PC-9 (cell line): Measurements from ENCODE around the gene GASK1B. TPM values are rescaled to one million over a fixed set of nuclear protein-coding genes. Genes with fewer than 3 reads are reported as not detected.

Source experiments
- BruUV-seq: library from RNA; stranded (reverse); fragments of 400-500 nt; replicated peaks from 2 replicates; lab custom pipeline; 2021; lab: Mats Ljungman, UMichigan
- CTCF ChIA-PET: fragments of 300-600 bp; sonication (Branson Sonifier 250); formaldehyde crosslinking; loops from one replicate; lab custom pipeline; 2022; ENCODE audit warnings: antibody characterized with exemption; lab: Charles Lee
- POLR2A ChIA-PET: fragments of 300-600 bp; sonication (Branson Sonifier 250); formaldehyde crosslinking; loops from one replicate; lab custom pipeline; 2022; ENCODE audit warnings: antibody characterized with exemption; ENCODE audit not compliant: unreplicated experiment; lab: Charles Lee
- DNase-seq, 2 experiments: peaks; one replicate each; pipeline versions ENCODE4 v3.0.0 to v3.0.0-alpha.2; 2015 to 2022; ENCODE audit warnings: mixed read lengths in 1 of 2
- H2AFZ ChIP-seq: fragments of 200-600 bp; sonication (generic); 2 replicates; pipeline ENCODE4 v1.8.1; 2017; ENCODE audit warnings: antibody characterized with exemption
- H3F3A ChIP-seq: fragments of 200-600 bp; sonication (generic); 2 replicates; pipeline ENCODE4 v1.8.1; 2017; ENCODE audit warnings: antibody characterized with exemption, mild to moderate bottlenecking, low read depth; ENCODE audit not compliant: insufficient read depth
- H3K27ac ChIP-seq: fragments of 200-600 bp; sonication (generic); 2 replicates; pipeline ENCODE4 v1.6.1; 2016; ENCODE audit warnings: mixed run types
- H3K27me3 ChIP-seq: fragments of 200-600 bp; sonication (generic); 2 replicates; pipeline ENCODE4 v1.6.1; 2016; ENCODE audit warnings: low read depth, mixed run types; ENCODE audit not compliant: insufficient read depth
- H3K36me3 ChIP-seq: fragments of 200-600 bp; sonication (generic); 2 replicates; pipeline ENCODE4 v1.6.1; 2016; ENCODE audit warnings: low read depth, mixed run types
- H3K4me1 ChIP-seq: fragments of 200-600 bp; sonication (generic); replicated peaks from 2 replicates; pipeline ENCODE4 v1.6.1; 2016; ENCODE audit warnings: mixed run types; ENCODE audit not compliant: insufficient read depth
- H3K4me2 ChIP-seq: fragments of 200-600 bp; sonication (generic); 2 replicates; pipeline ENCODE4 v1.6.1; 2017; ENCODE audit warnings: mixed run types
- H3K4me3 ChIP-seq: fragments of 200-600 bp; sonication (generic); 2 replicates; pipeline ENCODE4 v1.6.1; 2016; ENCODE audit warnings: mixed run types
- H3K79me2 ChIP-seq: fragments of 200-600 bp; sonication (generic); 2 replicates; pipeline ENCODE4 v1.6.1; 2017; ENCODE audit warnings: low read depth, mixed run types
- H3K9me2 ChIP-seq: fragments of 200-600 bp; sonication (generic); 2 replicates; pipeline ENCODE4 v1.8.1; 2017; ENCODE audit warnings: mild to moderate bottlenecking; ENCODE audit not compliant: insufficient read depth
- H3K9me3 ChIP-seq: fragments of 200-600 bp; sonication (generic); 2 replicates; pipeline ENCODE4 v1.8.1; 2016; ENCODE audit warnings: low read depth; ENCODE audit not compliant: insufficient read depth
- H4K20me1 ChIP-seq: fragments of 200-600 bp; sonication (generic); 2 replicates; pipeline ENCODE4 v1.8.1; 2017; ENCODE audit not compliant: insufficient read depth
- CTCF ChIP-seq: fragments of 200-600 bp; sonication (generic); conservative IDR thresholded peaks from 2 replicates; pipeline ENCODE4 v1.6.1; 2017; ENCODE audit warnings: mixed run types, antibody characterized with exemption, mild to moderate bottlenecking, moderate library complexity
- EZH2 ChIP-seq: fragments of 200-600 bp; sonication (generic); IDR thresholded peaks from 2 replicates; pipeline ENCODE4 v1.8.0; 2017; ENCODE audit warnings: antibody characterized with exemption, low read depth
- intact Hi-C: fragments of 100-400 bp; cut with micrococcal nuclease; formaldehyde crosslinking; loops from one replicate; pipeline ENCODE4 v1.10.0; 2022; ENCODE audit not compliant: unreplicated experiment
- total RNA-seq: library from RNA; stranded (reverse); gene quantifications from 2 replicates; pipeline ENCODE4 v1.2.3, GENCODE V29; 2021

GASK1B gene
- total RNA-seq, 1 experiment from 2014 or later = 4.1 TPM

DNA sequence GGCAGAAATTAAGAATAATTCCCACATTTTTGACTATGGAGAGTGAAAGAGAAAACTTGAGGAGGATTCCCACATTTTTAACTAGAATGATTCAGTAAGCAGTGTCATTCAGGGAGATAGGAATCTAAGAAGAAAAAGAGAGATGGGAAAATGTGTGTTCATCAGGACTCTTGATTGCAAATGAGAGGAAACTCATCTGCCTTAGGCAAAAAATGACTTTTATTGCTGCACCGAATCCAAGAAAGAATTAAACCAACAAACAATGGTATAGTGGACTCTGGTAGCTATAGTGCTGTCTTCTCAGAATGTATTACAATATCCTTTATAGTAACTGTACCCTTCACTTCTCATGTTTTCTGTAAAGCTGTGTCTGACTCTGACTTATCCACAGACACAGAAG, 22.5 kb upstream of the GASK1B start:
- Histone ChIP-seq H3K36me3 (no peaks in the 10 kb centered on the region), H3F3A (no peaks in the 10 kb centered on the region), H4K20me1 (no peaks in the 10 kb centered on the region), H3K9me3 (no peaks in the 10 kb centered on the region), H2AFZ (no peak overlapping the region), H3K4me1 (no peaks in the 10 kb centered on the region), H3K79me2 (no peaks in the 10 kb centered on the region), H3K27ac (no peak overlapping the region), H3K4me3 (no peak overlapping the region), H3K4me2 (no peak overlapping the region), H3K27me3 (no peaks in the 10 kb centered on the region), H3K9me2 (no peaks in the 10 kb centered on the region)
- CTCF ChIA-PET = no interaction called here
- POLR2A ChIA-PET = no interaction called here
- TF ChIP-seq EZH2 (no peak), CTCF (no peak)
- no TSS peak for BruUV-seq
- no peak for DNase-seq
- intact Hi-C loops = no loop called here

GRCh38 chr4:158193171-158193749, 20.4 kb upstream of the GASK1B start:
- H3K9me3 ChIP-seq = no peaks in the 10 kb centered on the region
- H3K4me1 ChIP-seq = no peaks in the 10 kb centered on the region
- no peaks in the 10 kb centered on the region for H3F3A ChIP-seq
- TF ChIP-seq CTCF = peak; percentile 66
- no peak for TF ChIP-seq EZH2
- H3K79me2 ChIP-seq = no peaks in the 10 kb centered on the region
- H3K9me2 ChIP-seq = no peaks in the 10 kb centered on the region
- no peak for DNase-seq
- POLR2A ChIA-PET = no interaction called here
- CTCF ChIA-PET = interaction anchor here (0.7 to 2.3 kb wide), 2 partner anchors 8 to 62 kb away, joined by 3 to 19 read pairs; no protein-coding TSS in a partner anchor
- intact Hi-C loops = loop anchor here (1.0 to 5.0 kb wide), 2 partner anchors 62 to 434 kb away; no protein-coding TSS in a partner anchor
- no peak overlapping the region for H2AFZ ChIP-seq
- no peaks in the 10 kb centered on the region for H3K27me3 ChIP-seq
- no peak overlapping the region for H3K4me3 ChIP-seq
- no peak overlapping the region for H3K27ac ChIP-seq
- H4K20me1 ChIP-seq = no peaks in the 10 kb centered on the region
- no peak overlapping the region for H3K4me2 ChIP-seq
- no TSS peak for BruUV-seq
- no peaks in the 10 kb centered on the region for H3K36me3 ChIP-seq

- intact Hi-C loops = loop anchor here (1.0 to 5.0 kb wide), 2 partner anchors 63 to 435 kb away; no protein-coding TSS in a partner anchor
- H3K4me3 ChIP-seq = no peak overlapping the region
- no peaks in the 10 kb centered on the region for H3K9me2 ChIP-seq
- DNase-seq = no peak
- H3K4me1 ChIP-seq = no peaks in the 10 kb centered on the region
- ChIA-PET POLR2A (no interaction called here), CTCF (interaction anchor here (0.7 to 2.3 kb wide), 2 partner anchors 9 to 63 kb away, joined by 3 to 19 read pairs; no protein-coding TSS in a partner anchor)
- TF ChIP-seq EZH2 = no peak
- no peak for TF ChIP-seq CTCF
- no peak overlapping the region for H2AFZ ChIP-seq
- no peaks in the 10 kb centered on the region for H3K79me2 ChIP-seq
- H3F3A ChIP-seq = no peaks in the 10 kb centered on the region
- no peaks in the 10 kb centered on the region for H3K27me3 ChIP-seq
- no peak overlapping the region for H3K27ac ChIP-seq
- no peaks in the 10 kb centered on the region for H3K36me3 ChIP-seq
- no peaks in the 10 kb centered on the region for H4K20me1 ChIP-seq
- no peaks in the 10 kb centered on the region for H3K9me3 ChIP-seq
- no peak overlapping the region for H3K4me2 ChIP-seq
- BruUV-seq = no TSS peak
Observed at GRCh38 chr4:158192439-158193158, 19.8 kb upstream of the GASK1B start.
